Measurements from ENCODE around the gene UXT.

Gene UXT

DNA sequence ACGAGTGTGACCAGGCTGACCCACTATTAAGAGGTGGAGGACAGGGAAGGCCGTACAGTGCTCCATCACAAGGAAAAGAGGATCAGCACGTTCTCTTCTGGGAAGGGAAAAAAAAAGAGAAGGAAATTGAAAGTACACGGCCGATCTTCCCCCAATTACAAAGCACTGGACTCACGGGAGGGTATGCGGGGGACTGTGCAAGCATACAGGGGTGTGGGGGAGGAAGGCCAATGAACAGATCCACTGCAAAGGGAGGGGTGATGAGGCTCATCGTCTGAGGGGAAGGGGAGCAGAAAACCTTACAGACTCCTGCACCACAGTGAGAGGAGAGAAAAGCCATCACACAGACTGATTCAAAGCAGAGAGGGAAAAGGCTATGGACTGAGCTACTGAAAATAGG, 9.7 kb downstream of the UXT start:
- Histone ChIP-seq H3K27ac (ENCODE audit: low read depth, low read length) (peak overlapping the region; percentile 32), H3K79me2 (ENCODE audit: control insufficient read depth, insufficient read depth, low read length, unreplicated experiment) (peaks cover 44% of the 10 kb centered on the region)

DNA sequence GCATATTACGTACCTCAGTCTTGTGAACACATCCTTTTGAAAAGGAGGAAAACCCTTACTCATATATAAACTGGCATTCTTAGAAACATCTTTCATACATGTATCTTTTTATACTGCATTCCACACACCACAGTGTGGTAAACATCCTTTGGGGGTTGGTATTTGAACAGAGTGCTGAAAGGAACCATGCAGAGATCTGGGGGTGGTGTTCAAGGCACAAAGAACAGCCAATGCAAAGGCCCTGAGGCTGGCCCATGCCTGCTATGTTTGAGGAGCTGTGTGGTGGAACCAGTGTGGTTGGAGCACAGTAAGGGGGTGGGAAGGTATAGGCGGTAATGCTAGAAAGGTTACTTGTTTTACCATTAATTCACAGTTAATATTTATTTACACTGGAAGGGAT, 10.6 kb downstream of the UXT start:
- Histone ChIP-seq H2AFZ (ENCODE audit: low read length, unreplicated experiment) (no peak overlapping the region), H3K79me2 (ENCODE audit: control insufficient read depth, insufficient read depth, low read length, unreplicated experiment) (peaks cover 50% of the 10 kb centered on the region), H3K27ac (ENCODE audit: low read depth, low read length) (no peak overlapping the region), H3K4me1 (ENCODE audit: control insufficient read depth, insufficient read depth, low read length, unreplicated experiment) (peaks cover 8% of the 10 kb centered on the region), H3K4me3 (ENCODE audit: low read depth, low read length) (peak overlapping the region; percentile 93), H3K27me3 (ENCODE audit: insufficient read depth, low read length) (no peaks in the 10 kb centered on the region), H3K36me3 (ENCODE audit: insufficient read depth, low read length) (0 out of 2 replicates have a peak, but pooled peaks cover 12% of the 10 kb centered on the region)

More for the DNA sequence above, 9.7 kb downstream of the UXT start:
- Histone ChIP-seq H3K4me1 (ENCODE audit: control insufficient read depth, insufficient read depth, low read length, unreplicated experiment) (peaks cover 8% of the 10 kb centered on the region), H3K36me3 (ENCODE audit: insufficient read depth, low read length) (0 out of 2 replicates have a peak, but pooled peaks cover 11% of the 10 kb centered on the region), H3K27me3 (ENCODE audit: insufficient read depth, low read length) (no peaks in the 10 kb centered on the region), H3K4me3 (ENCODE audit: low read depth, low read length) (peak overlapping the region; percentile 93), H2AFZ (ENCODE audit: low read length, unreplicated experiment) (no peak overlapping the region)

DNA sequence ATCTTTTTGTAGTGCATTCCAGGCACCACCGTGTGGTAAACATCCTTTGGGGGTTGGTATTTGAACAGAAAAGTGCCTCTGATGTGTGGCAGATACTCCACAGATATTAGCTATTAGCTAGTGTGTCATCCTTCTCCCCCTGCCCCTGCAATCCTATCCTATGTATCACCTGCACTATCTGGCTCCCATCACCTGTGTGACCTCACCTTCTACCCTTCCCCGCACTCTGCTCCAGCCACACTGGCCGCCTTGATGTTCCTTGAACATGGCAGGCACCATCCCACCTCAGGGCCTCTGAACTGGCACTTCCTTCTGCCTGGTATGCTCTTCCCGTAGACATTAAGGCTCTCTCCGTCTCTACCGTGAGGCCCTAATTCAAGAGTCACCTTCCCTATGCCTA, 12.3 kb downstream of the UXT start:
- Histone ChIP-seq H3K27ac (ENCODE audit: low read depth, low read length) (no peak overlapping the region), H3K79me2 (ENCODE audit: control insufficient read depth, insufficient read depth, low read length, unreplicated experiment) (peaks cover 50% of the 10 kb centered on the region), H2AFZ (ENCODE audit: low read length, unreplicated experiment) (no peak overlapping the region), H3K36me3 (ENCODE audit: insufficient read depth, low read length) (peaks cover 15% of the 10 kb centered on the region; the same call in 1 of the 2 replicates), H3K4me1 (ENCODE audit: control insufficient read depth, insufficient read depth, low read length, unreplicated experiment) (peaks cover 8% of the 10 kb centered on the region), H3K27me3 (ENCODE audit: insufficient read depth, low read length) (no peaks in the 10 kb centered on the region), H3K4me3 (ENCODE audit: low read depth, low read length) (no peak overlapping the region)

DNA sequence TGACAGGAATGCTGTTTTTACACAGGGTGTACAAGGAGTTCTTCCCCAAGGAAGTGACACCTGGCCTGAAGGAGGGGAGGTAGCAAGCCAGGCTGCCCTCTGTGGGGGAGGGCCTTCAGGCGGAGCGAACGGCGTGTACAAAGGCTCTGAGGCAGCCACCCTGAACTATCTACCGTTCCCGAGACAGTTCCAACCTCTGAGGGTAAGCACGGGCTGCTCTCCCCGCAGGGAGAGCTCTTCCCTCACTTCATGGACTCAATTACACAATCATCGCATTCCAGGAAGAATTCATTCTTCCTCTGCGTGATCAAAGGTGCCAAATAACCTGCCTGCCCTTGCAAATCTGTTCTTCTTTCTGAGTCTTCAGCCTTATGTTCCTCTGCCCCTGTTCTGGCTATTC, 13.4 kb downstream of the UXT start:
- no peak overlapping the region for H3K27ac ChIP-seq (ENCODE audit: low read depth, low read length)
- peaks cover 25% of the 10 kb centered on the region for H3K36me3 ChIP-seq (ENCODE audit: insufficient read depth, low read length)
- no peak overlapping the region for H2AFZ ChIP-seq (ENCODE audit: low read length, unreplicated experiment)
- H3K4me1 ChIP-seq (ENCODE audit: control insufficient read depth, insufficient read depth, low read length, unreplicated experiment) = peaks cover 8% of the 10 kb centered on the region
- peaks cover 50% of the 10 kb centered on the region for H3K79me2 ChIP-seq (ENCODE audit: control insufficient read depth, insufficient read depth, low read length, unreplicated experiment)
- H3K27me3 ChIP-seq (ENCODE audit: insufficient read depth, low read length) = no peaks in the 10 kb centered on the region
- H3K4me3 ChIP-seq (ENCODE audit: low read depth, low read length) = no peak overlapping the region

DNA sequence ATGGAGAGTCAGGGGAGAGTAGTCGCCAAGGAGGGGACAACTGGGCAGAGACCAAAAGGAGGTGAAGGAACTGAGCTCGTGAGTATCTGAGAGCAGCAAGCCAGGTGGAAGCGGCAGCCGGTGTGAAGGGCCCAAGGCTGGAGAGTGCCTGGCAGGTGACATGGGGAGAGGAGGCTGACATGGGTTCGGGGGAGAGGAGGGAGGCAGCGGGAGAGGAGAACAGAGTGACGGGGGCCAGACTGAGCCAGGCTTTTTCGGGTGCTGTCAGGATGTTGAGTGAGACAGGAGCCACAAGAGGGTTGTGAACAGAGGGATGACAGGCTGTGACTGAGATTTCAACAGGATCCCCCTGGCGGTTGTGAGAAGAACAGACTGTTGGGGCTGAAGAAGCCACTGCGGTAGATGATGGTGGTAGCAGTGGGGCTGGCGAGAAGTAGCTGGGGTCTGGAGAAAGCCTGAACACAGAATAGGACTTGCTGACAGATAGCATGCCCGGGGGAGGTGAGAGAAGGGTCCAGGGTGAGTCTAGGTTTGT, 14.4 kb downstream of the UXT start:
- no peak overlapping the region for H3K27ac ChIP-seq (ENCODE audit: low read depth, low read length)
- no peak overlapping the region for H3K4me3 ChIP-seq (ENCODE audit: low read depth, low read length)
- H3K4me1 ChIP-seq (ENCODE audit: control insufficient read depth, insufficient read depth, low read length, unreplicated experiment) = peaks cover 8% of the 10 kb centered on the region
- H2AFZ ChIP-seq (ENCODE audit: low read length, unreplicated experiment) = no peak overlapping the region
- peaks cover 45% of the 10 kb centered on the region for H3K79me2 ChIP-seq (ENCODE audit: control insufficient read depth, insufficient read depth, low read length, unreplicated experiment)
- peaks cover 33% of the 10 kb centered on the region for H3K36me3 ChIP-seq (ENCODE audit: insufficient read depth, low read length)
- H3K27me3 ChIP-seq (ENCODE audit: insufficient read depth, low read length) = no peaks in the 10 kb centered on the region

DNA sequence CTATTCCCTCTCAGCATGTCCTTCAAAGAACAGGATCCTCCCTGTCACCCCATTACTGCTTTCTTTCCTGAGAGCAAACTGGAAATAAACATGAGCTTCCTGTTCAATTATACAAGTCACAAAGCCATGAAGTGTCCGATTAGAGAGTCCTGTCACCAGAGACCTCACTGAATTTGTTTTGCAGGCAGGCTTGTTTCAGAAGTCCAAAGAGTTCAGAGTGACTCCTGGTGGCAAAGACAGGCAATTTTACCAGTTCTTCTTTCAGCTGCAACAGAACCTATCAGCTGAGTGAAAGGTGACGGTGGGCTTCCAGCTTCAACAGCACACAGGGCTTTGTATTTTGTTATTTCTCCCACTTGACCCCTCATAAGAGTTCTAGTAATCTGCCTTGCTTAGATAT, 15.1 kb downstream of the UXT start:
- H3K27ac ChIP-seq (ENCODE audit: low read depth, low read length) = no peak overlapping the region
- peaks cover 35% of the 10 kb centered on the region for H3K36me3 ChIP-seq (ENCODE audit: insufficient read depth, low read length)
- H2AFZ ChIP-seq (ENCODE audit: low read length, unreplicated experiment) = no peak overlapping the region
- H3K4me1 ChIP-seq (ENCODE audit: control insufficient read depth, insufficient read depth, low read length, unreplicated experiment) = peaks cover 8% of the 10 kb centered on the region
- H3K27me3 ChIP-seq (ENCODE audit: insufficient read depth, low read length) = no peaks in the 10 kb centered on the region
- H3K4me3 ChIP-seq (ENCODE audit: low read depth, low read length) = no peak overlapping the region
- H3K79me2 ChIP-seq (ENCODE audit: control insufficient read depth, insufficient read depth, low read length, unreplicated experiment) = peaks cover 38% of the 10 kb centered on the region

DNA sequence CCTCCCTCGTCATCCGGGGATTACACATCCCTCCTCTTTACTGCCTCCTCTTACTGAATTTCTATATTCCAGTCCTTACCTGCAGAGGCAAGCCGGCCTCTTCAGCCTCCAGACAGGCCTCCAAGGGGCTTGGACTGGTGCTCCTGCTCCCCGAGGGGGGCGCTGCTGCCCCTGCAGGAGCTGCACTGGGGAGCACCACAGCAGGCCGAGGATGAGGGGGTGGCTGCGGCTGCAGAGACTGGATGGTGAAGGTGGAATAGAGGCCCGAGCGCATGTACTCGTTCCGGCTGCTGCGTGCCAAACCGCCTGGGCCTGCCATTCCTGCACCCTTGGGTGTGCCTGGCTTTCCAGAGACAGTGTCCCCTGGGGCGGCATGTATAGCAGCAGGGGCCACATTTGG, 20.2 kb downstream of the UXT start:
- H3K79me2 ChIP-seq (ENCODE audit: control insufficient read depth, insufficient read depth, low read length, unreplicated experiment) = peaks cover 2% of the 10 kb centered on the region
- H3K27ac ChIP-seq (ENCODE audit: low read depth, low read length) = no peak overlapping the region
- no peaks in the 10 kb centered on the region for H3K27me3 ChIP-seq (ENCODE audit: insufficient read depth, low read length)
- H3K4me3 ChIP-seq (ENCODE audit: low read depth, low read length) = no peak overlapping the region
- H3K4me1 ChIP-seq (ENCODE audit: control insufficient read depth, insufficient read depth, low read length, unreplicated experiment) = no peaks in the 10 kb centered on the region
- peaks cover 30% of the 10 kb centered on the region for H3K36me3 ChIP-seq (ENCODE audit: insufficient read depth, low read length)
- H2AFZ ChIP-seq (ENCODE audit: low read length, unreplicated experiment) = no peak overlapping the region

DNA sequence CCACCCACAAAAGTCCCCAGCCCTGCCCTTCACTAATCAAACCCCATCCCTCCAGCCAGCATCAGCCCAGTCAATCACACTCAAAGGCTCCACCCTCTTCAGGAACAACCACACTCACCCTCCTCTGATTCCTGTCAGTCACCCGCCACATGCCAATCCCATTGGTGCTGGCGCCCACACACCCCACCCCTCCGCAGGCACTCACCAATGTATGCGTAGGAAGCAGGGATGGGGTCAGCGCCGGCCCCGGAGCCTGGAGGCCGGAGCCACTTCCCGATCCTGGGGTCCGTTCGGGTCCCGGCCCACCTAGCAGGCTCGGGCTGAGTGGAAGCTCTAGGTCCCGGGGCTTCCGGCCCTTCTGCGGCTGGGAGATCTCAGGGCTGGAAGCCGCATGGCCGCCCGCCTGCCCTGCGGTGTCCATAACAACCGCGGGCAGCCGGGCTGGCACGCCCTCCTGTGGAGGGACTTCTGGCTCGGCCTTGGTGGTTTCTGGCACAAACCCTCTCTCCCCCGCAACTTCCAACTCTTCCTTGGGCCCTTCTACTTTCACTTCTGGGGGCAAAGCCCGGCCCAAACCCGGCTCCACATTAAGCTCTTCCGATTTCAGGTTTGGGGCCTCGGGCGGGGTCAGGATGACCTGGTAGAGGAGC, 21.3 kb downstream of the UXT start:
- no peak overlapping the region for H3K4me3 ChIP-seq (ENCODE audit: low read depth, low read length)

DNA sequence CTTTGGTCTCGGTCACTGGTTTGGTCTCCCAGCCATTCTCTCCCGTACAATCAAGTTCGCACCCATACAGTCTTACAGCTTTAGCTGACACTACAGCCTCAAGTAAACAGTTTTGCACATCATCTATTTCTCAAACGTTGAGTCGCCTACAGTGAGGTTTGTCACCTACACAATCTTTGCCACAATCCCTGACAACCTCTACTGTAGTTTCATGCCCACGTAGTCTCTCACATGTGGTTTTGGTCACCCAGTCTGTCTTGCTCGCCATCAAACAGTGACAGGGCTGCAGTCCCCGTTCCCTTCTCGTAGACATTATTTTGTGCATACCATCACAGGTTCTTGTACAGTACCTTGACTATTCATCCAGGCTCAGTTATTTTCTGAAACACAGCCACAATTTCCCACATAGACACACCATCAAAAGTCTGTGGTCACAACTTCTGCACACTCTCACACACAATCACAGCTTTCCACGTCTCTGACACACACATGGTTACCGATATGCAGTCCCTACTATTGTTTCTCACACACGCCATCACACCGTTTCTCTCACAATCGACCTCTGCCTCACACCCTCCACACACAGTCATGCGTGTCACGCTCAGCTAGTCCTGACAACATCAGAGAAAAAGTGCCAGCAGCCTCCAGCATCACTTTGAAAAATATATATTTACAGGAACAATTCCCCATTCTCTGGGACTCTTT, 24.0 kb downstream of the UXT start:
- no peak overlapping the region for H2AFZ ChIP-seq (ENCODE audit: low read length, unreplicated experiment)
- peaks cover 6% of the 10 kb centered on the region for H3K36me3 ChIP-seq (ENCODE audit: insufficient read depth, low read length)
- no peaks in the 10 kb centered on the region for H3K27me3 ChIP-seq (ENCODE audit: insufficient read depth, low read length)
- H3K79me2 ChIP-seq (ENCODE audit: control insufficient read depth, insufficient read depth, low read length, unreplicated experiment) = no peaks in the 10 kb centered on the region
- H3K27ac ChIP-seq (ENCODE audit: low read depth, low read length) = no peak overlapping the region
- no peaks in the 10 kb centered on the region for H3K4me1 ChIP-seq (ENCODE audit: control insufficient read depth, insufficient read depth, low read length, unreplicated experiment)
- no peak overlapping the region for H3K4me3 ChIP-seq (ENCODE audit: low read depth, low read length)

More for the DNA sequence above, 21.3 kb downstream of the UXT start:
- Histone ChIP-seq H2AFZ (ENCODE audit: low read length, unreplicated experiment) (no peak overlapping the region), H3K27ac (ENCODE audit: low read depth, low read length) (no peak overlapping the region), H3K27me3 (ENCODE audit: insufficient read depth, low read length) (no peaks in the 10 kb centered on the region), H3K4me1 (ENCODE audit: control insufficient read depth, insufficient read depth, low read length, unreplicated experiment) (no peaks in the 10 kb centered on the region), H3K79me2 (ENCODE audit: control insufficient read depth, insufficient read depth, low read length, unreplicated experiment) (no peaks in the 10 kb centered on the region), H3K36me3 (ENCODE audit: insufficient read depth, low read length) (peaks cover 26% of the 10 kb centered on the region)

DNA sequence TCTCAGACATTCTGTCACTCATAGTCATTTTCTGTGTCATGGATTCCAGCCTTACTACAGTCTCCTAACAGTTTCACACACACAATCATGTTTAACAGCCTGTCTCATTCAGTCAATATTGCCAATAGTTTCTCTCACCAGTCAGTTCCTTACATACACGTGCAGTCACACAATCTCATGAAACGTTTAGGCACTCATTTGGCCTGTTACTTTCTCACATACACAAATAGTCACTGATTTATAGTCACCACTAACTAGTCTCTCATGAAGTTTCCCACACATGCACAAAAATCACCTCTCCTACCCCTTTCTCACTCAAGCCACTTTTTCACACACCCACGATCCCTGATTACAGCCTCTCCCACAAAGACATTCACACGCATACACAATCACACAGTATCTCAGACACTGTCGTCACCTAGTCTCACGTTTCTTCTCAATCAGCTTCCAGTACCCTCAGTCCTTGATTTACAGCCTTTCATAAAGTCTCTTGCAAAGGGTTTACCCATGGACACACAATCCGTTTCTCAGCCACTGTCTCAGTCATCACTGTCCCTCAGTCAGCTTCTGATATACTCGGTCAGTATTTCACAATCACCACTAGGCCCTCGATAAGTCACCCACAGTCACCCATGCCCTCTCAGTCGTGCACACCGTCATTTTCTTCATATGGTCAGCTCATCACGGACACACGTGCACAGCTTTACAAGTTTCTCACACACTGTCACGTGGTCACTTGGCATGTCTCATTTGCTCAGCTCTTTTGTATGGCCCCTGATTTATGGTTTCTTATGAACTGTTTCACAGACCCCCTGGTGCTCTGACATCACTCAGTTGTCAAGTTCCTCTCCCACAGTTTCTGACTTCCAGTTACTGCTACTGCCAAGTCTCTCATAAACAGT, 25.0 kb downstream of the UXT start:
- no peaks in the 10 kb centered on the region for H3K79me2 ChIP-seq (ENCODE audit: control insufficient read depth, insufficient read depth, low read length, unreplicated experiment)
- no peak overlapping the region for H2AFZ ChIP-seq (ENCODE audit: low read length, unreplicated experiment)
- H3K4me1 ChIP-seq (ENCODE audit: control insufficient read depth, insufficient read depth, low read length, unreplicated experiment) = no peaks in the 10 kb centered on the region
- no peak overlapping the region for H3K27ac ChIP-seq (ENCODE audit: low read depth, low read length)
- no peak overlapping the region for H3K4me3 ChIP-seq (ENCODE audit: low read depth, low read length)
- no peaks in the 10 kb centered on the region for H3K36me3 ChIP-seq (ENCODE audit: insufficient read depth, low read length)
- no peaks in the 10 kb centered on the region for H3K27me3 ChIP-seq (ENCODE audit: insufficient read depth, low read length)
